Body of pancreas (tissue), 4 donors: Measurements from ENCODE around the gene CYP2W1.

Experiments
- POLR2A ChIP-seq, 3 donors: fragments of 450-650 bp; IDR thresholded peaks; one replicate each; pipeline ENCODE4 v1.6.1; 2016; ENCODE audit warnings: antibody characterized with exemption in 3 of 3, mild to moderate bottlenecking in 2 of 3
- TF ChIP-seq, protein P1 (sequence below), 7 experiments: fragments of 450-650 bp in 4 of 7; fragments of 200-600 bp in 3 of 7; sonication (generic) in 3 of 7; IDR thresholded peaks; one replicate each; pipeline ENCODE4 v1.5.1; 2016 to 2019; ENCODE audit warnings: antibody characterized with exemption in 7 of 7

DNA sequence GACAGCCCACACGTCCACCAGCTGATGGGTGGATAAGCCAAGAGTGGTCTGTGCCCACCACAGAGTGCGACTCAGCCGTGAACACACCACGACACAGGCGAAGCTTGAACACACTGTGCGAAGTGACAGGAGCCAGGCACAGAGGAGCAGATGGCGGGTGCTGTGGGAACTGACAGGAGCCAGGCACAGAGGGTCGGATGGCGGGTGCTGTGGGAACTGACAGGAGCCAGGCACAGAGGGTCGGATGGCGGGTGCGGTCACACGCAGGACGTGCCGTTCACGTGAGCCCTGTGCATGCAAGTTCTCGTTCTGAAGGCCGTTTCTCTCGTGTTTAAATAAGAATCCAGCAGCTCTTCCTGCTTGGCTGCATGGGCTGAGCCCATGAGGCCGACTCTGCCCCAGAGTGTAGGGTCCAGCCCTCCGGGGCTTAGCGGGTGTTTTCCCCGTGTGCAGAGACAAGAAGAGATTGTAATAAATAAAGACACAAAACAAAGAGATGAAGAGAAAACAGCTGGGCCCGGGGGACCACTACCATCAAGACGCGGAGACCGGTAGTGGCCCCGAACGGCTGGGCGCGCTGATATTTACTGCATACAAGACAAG lies 22.6 kb upstream of the CYP2W1 start:
- TF ChIP-seq, protein P1, sequence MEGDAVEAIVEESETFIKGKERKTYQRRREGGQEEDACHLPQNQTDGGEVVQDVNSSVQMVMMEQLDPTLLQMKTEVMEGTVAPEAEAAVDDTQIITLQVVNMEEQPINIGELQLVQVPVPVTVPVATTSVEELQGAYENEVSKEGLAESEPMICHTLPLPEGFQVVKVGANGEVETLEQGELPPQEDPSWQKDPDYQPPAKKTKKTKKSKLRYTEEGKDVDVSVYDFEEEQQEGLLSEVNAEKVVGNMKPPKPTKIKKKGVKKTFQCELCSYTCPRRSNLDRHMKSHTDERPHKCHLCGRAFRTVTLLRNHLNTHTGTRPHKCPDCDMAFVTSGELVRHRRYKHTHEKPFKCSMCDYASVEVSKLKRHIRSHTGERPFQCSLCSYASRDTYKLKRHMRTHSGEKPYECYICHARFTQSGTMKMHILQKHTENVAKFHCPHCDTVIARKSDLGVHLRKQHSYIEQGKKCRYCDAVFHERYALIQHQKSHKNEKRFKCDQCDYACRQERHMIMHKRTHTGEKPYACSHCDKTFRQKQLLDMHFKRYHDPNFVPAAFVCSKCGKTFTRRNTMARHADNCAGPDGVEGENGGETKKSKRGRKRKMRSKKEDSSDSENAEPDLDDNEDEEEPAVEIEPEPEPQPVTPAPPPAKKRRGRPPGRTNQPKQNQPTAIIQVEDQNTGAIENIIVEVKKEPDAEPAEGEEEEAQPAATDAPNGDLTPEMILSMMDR (IDR thresholded peaks at IDR 0.05) = no peak
- no peak for TF ChIP-seq POLR2A (IDR thresholded peaks at IDR 0.05)
